Esophagus squamous epithelium (tissue), 4 donors: ENCODE results near the gene APH1A.

Experiments
- POLR2A ChIP-seq, 4 donors: fragments of 450-650 bp; IDR thresholded peaks; one replicate each; pipeline ENCODE4 v1.6.1; 2017; ENCODE audit warnings: antibody characterized with exemption in 4 of 4, mild to moderate bottlenecking in 4 of 4, moderate library complexity in 3 of 4
- TF ChIP-seq, protein P1 (sequence below), 6 experiments: fragments of 450-650 bp in 4 of 6; fragments of 200-600 bp in 2 of 6; sonication (generic) in 2 of 6; IDR thresholded peaks; one replicate each; pipeline ENCODE4 v1.5.1; 2016 to 2019; ENCODE audit warnings: antibody characterized with exemption in 6 of 6, mild to moderate bottlenecking in 4 of 6, moderate library complexity in 4 of 6

GRCh38 chr1:150288822-150289221, 20.0 kb upstream of the APH1A start:
- TF ChIP-seq, protein P1, sequence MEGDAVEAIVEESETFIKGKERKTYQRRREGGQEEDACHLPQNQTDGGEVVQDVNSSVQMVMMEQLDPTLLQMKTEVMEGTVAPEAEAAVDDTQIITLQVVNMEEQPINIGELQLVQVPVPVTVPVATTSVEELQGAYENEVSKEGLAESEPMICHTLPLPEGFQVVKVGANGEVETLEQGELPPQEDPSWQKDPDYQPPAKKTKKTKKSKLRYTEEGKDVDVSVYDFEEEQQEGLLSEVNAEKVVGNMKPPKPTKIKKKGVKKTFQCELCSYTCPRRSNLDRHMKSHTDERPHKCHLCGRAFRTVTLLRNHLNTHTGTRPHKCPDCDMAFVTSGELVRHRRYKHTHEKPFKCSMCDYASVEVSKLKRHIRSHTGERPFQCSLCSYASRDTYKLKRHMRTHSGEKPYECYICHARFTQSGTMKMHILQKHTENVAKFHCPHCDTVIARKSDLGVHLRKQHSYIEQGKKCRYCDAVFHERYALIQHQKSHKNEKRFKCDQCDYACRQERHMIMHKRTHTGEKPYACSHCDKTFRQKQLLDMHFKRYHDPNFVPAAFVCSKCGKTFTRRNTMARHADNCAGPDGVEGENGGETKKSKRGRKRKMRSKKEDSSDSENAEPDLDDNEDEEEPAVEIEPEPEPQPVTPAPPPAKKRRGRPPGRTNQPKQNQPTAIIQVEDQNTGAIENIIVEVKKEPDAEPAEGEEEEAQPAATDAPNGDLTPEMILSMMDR (IDR thresholded peaks at IDR 0.05) = no peak
- TF ChIP-seq POLR2A (IDR thresholded peaks at IDR 0.05) = no peak
